ENCODE results near the gene VEZT. TPM values are rescaled to one million over a fixed set of nuclear protein-coding genes. Genes with fewer than 3 reads are reported as not detected.

The VEZT gene
- total RNA-seq, 4 donors from 2014 or later: 60.5 to 110 (median 73.5) TPM

GRCh38 chr12:95243497-95244183 is 26.0 kb downstream of the VEZT start:
- WGBS, 2 donors: 94 to 97% methylated on average over 4 of the region's 4 CpGs
- TF ChIP-seq CTCF (IDR thresholded peaks at IDR 0.05): no peak
- no peak for TF ChIP-seq EP300 (IDR thresholded peaks at IDR 0.05)
- no peak for TF ChIP-seq POLR2A (IDR thresholded peaks at IDR 0.05)
- DNase-seq (ENCODE audit: low spot score in 2 of 2): no peak
- no peak overlapping the region for H3K4me3 ChIP-seq
- H3K27ac ChIP-seq: no peak overlapping the region
- H3K27me3 ChIP-seq: no peaks in the 10 kb centered on the region
- H3K9me3 ChIP-seq: no peaks in the 10 kb centered on the region
- peaks cover 0 to 28% (median 0%) of the 10 kb centered on the region in 4 donors for H3K4me1 ChIP-seq
- peaks cover 0 to 16% (median 0%) of the 10 kb centered on the region in 3 donors for H3K36me3 ChIP-seq

DNA sequence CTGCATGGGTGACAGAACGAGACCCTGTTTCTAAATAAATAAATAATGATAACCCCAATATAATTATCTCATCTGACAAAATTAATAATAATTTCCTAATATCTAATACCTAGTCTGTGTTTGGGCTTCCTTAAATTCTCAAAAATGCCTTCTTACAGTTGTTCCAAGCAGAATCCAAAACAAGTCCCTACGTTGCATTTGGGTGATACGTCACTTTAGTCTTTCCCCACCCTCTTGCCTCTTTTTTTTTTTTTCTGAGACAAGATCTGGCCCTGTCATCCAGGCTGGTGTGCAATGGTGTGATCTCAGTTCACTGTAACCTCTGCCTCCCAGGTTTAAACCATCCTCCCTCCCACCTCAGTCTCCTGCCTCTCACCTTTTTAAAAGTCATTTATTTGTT is 26.7 kb downstream of the VEZT start:
- Histone ChIP-seq H3K27ac (no peak overlapping the region), H3K9me3 (no peaks in the 10 kb centered on the region), H3K36me3 (peaks cover 0 to 16% (median 0%) of the 10 kb centered on the region in 3 donors), H3K27me3 (no peaks in the 10 kb centered on the region), H3K4me3 (no peak overlapping the region), H3K4me1 (peaks cover 0 to 33% (median 0%) of the 10 kb centered on the region in 4 donors)
- DNase-seq (ENCODE audit: low spot score in 2 of 2): no peak
- TF ChIP-seq POLR2A (IDR thresholded peaks at IDR 0.05) (no peak), EP300 (IDR thresholded peaks at IDR 0.05) (no peak), CTCF (IDR thresholded peaks at IDR 0.05) (no peak)
- WGBS, 2 donors: 89 to 93% methylated on average over 3 of the region's 3 CpGs

GRCh38 chr12:95248095-95248494 is 30.5 kb downstream of the VEZT start:
- H3K27ac ChIP-seq: no peak overlapping the region
- H3K9me3 ChIP-seq: no peaks in the 10 kb centered on the region
- DNase-seq (ENCODE audit: low spot score in 2 of 2): no peak
- peaks cover 0 to 20% (median 0%) of the 10 kb centered on the region in 3 donors for H3K36me3 ChIP-seq
- H3K4me3 ChIP-seq: no peak overlapping the region
- TF ChIP-seq POLR2A (IDR thresholded peaks at IDR 0.05) (no peak), EP300 (IDR thresholded peaks at IDR 0.05) (no peak), CTCF (IDR thresholded peaks at IDR 0.05) (no peak)
- no peaks in the 10 kb centered on the region for H3K27me3 ChIP-seq
- peaks cover 0 to 49% (median 0%) of the 10 kb centered on the region in 4 donors for H3K4me1 ChIP-seq
- WGBS, 2 donors: 79 to 89% methylated on average over 1 of the region's 1 CpG

DNA sequence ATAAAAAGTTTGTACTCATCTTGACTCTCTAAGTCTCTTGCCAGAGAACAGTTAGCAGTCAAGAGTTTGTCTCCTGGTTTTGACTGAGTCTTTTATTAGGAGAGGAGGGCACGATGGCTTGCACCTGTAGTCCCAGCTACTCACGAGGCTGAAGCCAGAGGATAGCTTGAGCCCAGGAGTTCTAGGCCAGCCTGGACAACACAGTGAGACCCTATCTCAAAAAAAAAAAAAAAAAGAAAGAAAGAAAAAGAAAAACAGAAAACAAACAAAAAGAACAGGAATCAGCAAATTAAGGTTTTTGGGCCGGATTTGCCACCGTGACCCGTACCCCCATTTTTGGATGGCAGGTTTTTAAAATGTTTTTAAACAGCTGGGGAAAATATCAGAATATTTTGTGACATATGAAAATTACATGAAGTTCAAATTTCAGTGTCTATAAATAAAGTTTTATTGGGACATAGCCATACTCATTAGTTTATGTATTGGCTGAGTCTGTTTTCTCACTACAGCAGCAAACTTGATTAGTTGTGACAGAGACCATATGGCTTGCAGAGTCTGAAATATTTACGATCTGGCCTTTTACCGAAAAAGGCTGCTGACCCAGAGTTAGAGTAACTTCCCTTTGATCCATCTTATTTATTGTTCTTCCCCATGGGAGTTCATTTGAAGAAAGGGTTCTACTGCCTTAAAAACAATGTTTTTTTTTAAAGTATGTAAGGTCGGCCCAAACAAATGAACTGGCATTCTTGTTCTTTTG is 31.2 kb downstream of the VEZT start:
- WGBS, 2 donors: 73 to 75% methylated on average over 8 of the region's 8 CpGs
- no peak for DNase-seq (ENCODE audit: low spot score in 2 of 2)
- TF ChIP-seq CTCF (IDR thresholded peaks at IDR 0.05): no peak
- TF ChIP-seq EP300 (IDR thresholded peaks at IDR 0.05): no peak
- TF ChIP-seq POLR2A (IDR thresholded peaks at IDR 0.05): no peak
- no peaks in the 10 kb centered on the region for H3K9me3 ChIP-seq
- no peak overlapping the region for H3K4me3 ChIP-seq
- no peaks in the 10 kb centered on the region for H3K27me3 ChIP-seq
- H3K27ac ChIP-seq: no peak overlapping the region
- H3K4me1 ChIP-seq: peaks cover 0 to 49% (median 0%) of the 10 kb centered on the region in 4 donors
- peaks cover 0 to 20% (median 0%) of the 10 kb centered on the region in 3 donors for H3K36me3 ChIP-seq

DNA sequence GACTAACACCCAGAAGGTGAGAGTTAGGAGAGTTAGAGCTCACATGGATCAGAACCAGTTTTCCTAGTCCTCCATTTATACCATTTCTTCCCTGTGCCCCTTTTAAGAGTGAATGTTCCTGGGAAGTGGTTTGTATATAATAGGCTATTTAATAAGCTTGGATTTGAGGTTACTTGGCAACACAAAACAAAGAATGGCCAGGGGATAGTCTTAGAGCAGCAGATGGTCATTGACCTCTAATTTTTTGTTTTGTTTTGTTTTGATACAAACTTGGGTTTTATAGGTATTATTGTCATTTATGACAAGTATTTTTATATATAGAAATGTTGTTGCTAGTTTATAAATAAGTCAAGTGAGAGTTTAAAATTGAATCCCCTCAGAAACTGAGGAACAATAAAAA is 35.8 kb downstream of the VEZT start:
- peaks cover 0 to 56% (median 0%) of the 10 kb centered on the region in 3 donors for H3K36me3 ChIP-seq
- H3K9me3 ChIP-seq: no peaks in the 10 kb centered on the region
- H3K4me3 ChIP-seq: no peak overlapping the region
- peaks cover 0 to 20% (median 0%) of the 10 kb centered on the region in 4 donors for H3K4me1 ChIP-seq
- TF ChIP-seq POLR2A (IDR thresholded peaks at IDR 0.05) (no peak), CTCF (IDR thresholded peaks at IDR 0.05) (no peak), EP300 (IDR thresholded peaks at IDR 0.05) (no peak)
- DNase-seq (ENCODE audit: low spot score in 2 of 2): no peak
- H3K27me3 ChIP-seq: no peaks in the 10 kb centered on the region
- no peak overlapping the region for H3K27ac ChIP-seq

Measured in tibial nerve (tissue), 4 donors.